Middle frontal gyrus (tissue), 1 donor: ENCODE measurements around the gene NINL.
"Not testable (repeated sequence)": the region's sequence is repeated elsewhere in the genome, so short reads cannot be mapped to it uniquely, and the experiment has no call there.

Source experiments
- DNase-seq: peaks from one replicate; pipeline ENCODE4 v3.0.0-alpha.2; 2015; ENCODE audit warnings: low spot score; ENCODE audit errors: extremely low spot score

Gene NINL

GRCh38 chr20:25503936-25504335 lies 81.4 kb downstream of the NINL start:
- DNase-seq: no peak

- not testable (repeated sequence) for DNase-seq
These were observed 82.2 kb downstream of the NINL start for GRCh38 chr20:25503051-25503639.

GRCh38 chr20:25500880-25501351 lies 84.4 kb downstream of the NINL start:
- no peak for DNase-seq

- no peak for DNase-seq
These were observed 85.4 kb downstream of the NINL start for GRCh38 chr20:25499855-25500434.

GRCh38 chr20:25499031-25499430 lies 86.3 kb downstream of the NINL start:
- no peak for DNase-seq

GRCh38 chr20:25498280-25498606 lies 87.1 kb downstream of the NINL start:
- no peak for DNase-seq

GRCh38 chr20:25497586-25498279 lies 87.6 kb downstream of the NINL start:
- DNase-seq: no peak

- no peak for DNase-seq
These were observed 88.3 kb downstream of the NINL start for GRCh38 chr20:25496968-25497401.

GRCh38 chr20:25496165-25496967 lies 89.0 kb downstream of the NINL start:
- DNase-seq: no peak

GRCh38 chr20:25495189-25495824 lies 90.0 kb downstream of the NINL start:
- DNase-seq: no peak

- no peak for DNase-seq
These were observed 90.7 kb downstream of the NINL start for GRCh38 chr20:25494506-25495188.

GRCh38 chr20:25493748-25494505 lies 91.4 kb downstream of the NINL start:
- no peak for DNase-seq

- DNase-seq: no peak
These were observed 92.2 kb downstream of the NINL start for GRCh38 chr20:25493137-25493536.

- DNase-seq: no peak
These were observed 93.8 kb downstream of the NINL start for GRCh38 chr20:25491446-25492038.

GRCh38 chr20:25490656-25491445 lies 94.5 kb downstream of the NINL start:
- DNase-seq: no peak

GRCh38 chr20:25489221-25489871 lies 96.0 kb downstream of the NINL start:
- DNase-seq: no peak

GRCh38 chr20:25487975-25488374 lies 97.4 kb downstream of the NINL start:
- DNase-seq: no peak

- DNase-seq: no peak
These were observed 98.0 kb downstream of the NINL start for GRCh38 chr20:25487306-25487705.
